Activated T-cell treated with anti-CD3 and anti-CD28 coated beads for 4 hours (primary cell): Measurements from ENCODE around the gene FAM78A.
"Not testable (repeated sequence)": the region's sequence is repeated elsewhere in the genome, so short reads cannot be mapped to it uniquely, and the experiment has no call there.

Experiments
- DNase-seq: peaks from one replicate; pipeline ENCODE4 v3.0.0-alpha.2; 2020

The FAM78A gene

DNA sequence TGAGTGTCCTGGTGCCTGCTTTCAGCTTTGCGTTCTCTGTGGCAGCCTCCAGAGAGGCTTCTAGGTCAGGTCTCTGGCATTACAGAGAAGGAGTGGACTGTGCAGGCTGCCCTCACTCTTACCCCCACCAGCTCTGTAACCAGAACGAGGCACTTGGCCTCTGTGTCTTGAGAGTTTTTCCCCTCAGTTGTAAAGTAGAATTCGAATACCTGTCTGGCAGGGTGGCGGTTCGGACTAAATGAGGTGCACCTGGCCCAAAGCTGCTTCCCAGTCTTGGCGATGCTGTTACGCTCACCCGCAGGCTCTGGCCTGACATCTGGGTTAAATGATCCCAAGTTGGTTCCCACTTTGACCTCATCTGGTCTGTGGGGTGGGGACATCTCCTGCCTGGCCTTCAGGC lies 40.1 kb downstream of the FAM78A start:
- no peak for DNase-seq

DNA sequence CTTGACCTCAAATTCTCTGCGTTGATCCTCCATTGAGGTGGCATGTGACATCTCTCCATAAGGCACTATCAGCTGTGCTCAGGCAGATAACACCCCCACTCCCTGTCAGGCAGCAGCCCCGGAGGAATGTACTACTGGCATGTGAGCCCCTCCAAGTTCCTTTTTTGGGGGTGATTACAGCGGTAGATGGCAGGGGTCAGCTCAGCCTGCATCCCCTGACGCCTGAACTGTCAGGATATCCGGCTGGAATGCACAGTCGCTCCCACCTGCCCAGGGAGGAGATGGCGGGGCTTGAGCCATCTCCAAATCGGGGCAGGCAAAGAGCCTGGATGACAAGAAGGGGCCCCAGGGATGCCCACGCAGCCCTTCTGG lies 40.8 kb downstream of the FAM78A start:
- no peak for DNase-seq

DNA sequence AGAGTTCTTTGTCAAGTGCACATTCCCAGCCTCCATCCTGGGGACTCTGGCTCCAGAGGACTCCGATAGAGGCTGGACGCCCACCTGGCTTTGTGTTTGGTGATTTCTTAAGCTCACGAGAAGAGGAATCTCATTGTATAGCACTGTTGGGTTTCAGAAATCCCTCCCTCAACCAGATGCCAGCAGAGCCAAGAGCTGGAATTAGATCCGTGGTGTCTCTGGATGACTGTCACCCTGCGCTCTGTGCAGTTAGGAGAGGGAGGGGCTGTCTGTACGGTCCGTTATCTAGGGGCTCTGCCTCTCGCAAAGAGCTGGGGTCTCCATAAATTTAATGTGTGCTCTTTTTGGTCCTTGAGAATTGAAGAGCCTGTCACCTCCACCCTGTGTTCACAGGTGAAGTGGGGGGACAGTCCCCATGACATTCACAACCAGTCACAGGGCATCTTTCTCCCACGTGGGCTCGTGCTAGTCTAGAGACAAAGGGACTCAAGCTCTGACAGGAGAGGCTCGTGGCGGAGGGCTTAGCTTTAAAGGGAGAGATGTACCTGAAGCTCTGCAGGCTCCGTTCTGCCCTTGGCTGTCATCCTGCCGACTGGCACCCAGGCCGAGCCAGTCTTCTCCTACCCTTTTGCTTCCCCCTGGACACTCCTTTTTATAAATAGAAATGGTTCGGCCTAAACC lies 41.4 kb downstream of the FAM78A start:
- no peak for DNase-seq

DNA sequence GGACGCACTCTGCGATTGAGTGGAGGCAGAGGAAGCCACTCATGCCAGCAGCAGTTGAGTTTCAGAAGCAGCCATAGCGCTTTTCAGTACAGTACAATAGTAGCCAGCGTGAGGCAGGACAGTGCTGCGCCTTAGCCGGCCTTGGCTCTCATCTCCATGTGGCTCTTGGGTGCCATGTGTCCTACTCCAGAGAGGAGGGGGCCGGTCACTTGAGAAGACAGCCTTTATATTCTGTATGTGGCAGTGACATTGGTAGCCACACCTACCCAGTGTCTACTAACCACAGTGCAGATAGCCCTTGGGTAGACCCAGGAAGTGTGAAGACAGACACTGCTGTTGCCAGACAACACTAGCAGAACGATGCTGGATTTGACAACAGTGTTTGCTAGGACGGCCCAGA lies 42.3 kb downstream of the FAM78A start:
- DNase-seq: no peak

DNA sequence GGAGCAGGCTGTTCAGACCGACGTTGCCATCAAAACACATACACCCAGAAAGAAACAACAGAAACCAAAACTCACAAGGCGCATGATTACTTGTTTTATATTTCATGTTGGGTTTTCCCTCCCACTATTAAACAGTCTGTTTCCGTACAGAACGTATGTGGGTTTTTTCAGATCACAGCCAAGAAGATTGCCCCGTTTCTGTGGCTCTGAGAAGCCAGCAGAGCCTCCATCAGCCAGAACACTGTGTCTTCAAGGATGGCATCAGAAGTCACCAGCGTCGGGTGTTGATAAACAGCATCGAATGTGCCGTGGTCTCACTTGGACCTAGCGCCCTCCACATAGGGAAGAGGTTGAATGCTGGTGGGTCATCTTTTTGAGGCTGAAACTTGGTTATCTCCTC lies 42.8 kb downstream of the FAM78A start:
- DNase-seq: no peak

DNA sequence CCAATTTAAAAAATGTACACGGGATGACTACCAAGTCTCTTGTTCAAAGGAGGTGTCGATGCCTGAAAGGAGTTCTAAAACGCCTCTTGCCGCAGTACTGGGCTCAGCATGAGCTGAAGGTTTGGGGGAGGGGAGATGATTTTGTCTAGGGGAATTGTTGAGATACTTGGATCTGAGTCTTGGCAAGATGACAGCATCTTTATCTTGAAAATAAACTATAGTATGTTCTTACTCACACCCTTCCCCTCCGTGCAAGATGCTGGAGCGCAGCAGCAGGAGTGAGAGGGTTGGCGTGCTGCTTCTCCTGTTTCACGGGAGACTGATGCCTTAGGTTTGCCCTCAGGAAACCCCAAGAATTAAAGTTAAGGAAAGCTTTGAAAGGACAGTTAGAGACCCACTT lies 47.3 kb downstream of the FAM78A start:
- DNase-seq: no peak

DNA sequence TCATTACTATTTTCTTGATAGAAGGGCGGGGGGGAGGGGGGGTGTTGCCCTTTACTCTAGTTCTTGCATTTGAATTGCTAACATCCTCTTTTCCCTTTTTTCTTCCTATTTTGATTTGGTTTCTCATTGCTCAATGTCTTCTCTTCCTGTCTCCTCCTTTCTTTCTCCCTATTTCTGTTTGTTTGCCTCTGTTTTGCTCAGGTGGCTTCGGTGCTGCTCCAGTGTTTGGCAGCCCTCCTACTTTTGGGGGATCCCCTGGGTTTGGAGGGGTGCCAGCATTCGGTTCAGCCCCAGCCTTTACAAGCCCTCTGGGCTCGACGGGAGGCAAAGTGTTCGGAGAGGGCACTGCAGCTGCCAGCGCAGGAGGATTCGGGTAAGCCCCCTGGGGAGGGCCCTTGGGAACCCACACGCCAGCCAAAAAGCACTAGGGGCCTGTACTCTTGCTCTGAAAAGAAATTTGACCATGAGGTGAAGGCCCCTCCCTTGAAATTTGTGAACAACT lies 48.3 kb downstream of the FAM78A start:
- no peak for DNase-seq

DNA sequence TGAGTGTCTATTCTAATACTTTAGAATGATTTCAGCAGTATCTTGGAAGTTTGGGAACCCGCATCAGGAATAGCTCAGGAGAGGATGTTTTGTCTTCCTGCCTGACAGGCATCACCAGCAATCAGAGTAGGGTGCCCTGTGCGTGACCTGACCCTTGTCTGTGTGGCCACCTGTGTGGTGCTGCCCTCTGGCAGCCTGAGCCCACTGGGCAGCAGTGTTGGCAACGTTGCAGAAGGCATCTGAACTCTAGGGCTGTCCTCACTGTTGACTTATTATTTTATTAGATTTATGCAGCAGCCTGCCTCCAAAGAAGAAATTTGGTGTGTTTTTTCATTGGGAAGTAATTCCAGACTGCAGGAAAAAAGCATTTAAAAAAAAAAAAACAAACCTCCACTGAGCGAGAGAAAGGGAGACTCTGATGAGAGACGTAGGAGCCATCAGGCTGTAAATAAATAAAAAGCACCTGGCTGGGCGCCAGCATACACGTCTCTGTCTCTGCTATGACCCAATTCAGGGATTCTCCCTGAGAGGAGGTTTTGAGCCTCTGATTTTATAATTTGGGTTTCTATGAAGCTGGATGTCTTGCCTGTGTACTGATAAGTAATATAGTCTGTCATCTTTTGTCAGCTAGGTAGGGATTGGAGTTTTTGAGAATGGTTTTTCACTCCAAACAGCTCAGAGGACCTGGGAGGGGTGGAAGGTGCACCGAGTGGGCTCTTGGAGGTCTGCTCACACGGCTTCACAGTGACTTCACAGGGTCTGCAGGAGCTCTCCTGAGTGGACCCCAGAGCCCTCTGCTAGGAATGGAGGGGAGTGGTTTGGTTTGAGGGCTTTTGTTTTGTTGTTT lies 49.0 kb downstream of the FAM78A start:
- no peak for DNase-seq

DNA sequence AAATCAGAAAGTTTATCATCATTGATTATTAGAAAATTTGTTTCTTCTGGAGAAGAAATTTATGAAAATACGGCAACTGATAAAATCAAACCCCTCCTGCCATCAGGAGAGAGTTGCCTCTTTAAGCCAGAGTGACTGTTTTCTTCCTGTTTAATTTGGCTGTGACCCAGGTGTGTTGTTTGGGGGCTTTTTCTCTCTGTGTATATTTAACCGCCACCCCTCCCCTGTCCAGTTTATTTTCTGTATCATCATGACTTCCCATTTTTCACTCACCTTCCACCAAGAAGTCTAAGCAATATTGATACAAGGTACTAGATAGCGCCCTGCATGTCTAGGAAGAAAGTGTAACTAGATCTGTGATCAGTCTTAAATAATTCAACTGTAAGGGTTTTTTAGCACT lies 50.1 kb downstream of the FAM78A start:
- no peak for DNase-seq

DNA sequence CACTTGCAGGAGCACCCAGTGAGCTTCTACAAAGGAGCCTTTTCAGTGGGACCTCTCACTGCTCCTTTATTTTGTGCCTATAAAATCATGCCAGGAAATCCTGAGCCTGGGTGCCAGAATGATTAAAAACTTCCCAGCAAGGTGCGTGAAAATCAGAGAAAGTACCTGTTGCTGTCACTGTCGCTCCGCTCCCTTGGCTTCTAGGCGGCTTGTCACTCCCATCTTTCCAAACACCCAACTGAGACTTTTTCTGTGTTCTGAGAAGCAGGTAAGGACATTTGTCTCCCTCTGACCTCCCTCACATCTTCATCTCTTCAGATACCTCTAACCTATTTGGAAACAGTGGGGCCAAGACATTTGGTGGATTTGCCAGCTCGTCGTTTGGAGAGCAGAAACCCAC lies 53.9 kb downstream of the FAM78A start:
- DNase-seq: no peak

DNA sequence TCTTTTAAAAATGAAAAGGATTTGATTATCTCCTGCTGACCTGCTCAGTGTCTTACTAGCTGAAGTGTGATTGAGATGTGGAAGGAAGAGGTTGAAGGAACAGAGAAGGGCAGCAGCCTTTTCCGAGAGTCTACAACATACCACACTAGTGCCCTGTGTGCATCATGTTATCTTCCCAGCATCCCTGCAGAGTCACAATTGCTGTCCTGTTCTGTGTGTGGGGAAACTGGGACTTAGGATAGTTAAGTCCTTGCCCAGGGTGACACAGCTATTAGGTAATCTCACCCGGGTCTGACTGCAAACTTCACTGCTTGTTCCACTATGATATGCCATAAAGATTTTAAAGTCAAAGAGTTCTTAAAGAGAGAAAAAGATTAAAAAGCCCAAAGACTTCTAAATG lies 55.8 kb downstream of the FAM78A start:
- DNase-seq: no peak

DNA sequence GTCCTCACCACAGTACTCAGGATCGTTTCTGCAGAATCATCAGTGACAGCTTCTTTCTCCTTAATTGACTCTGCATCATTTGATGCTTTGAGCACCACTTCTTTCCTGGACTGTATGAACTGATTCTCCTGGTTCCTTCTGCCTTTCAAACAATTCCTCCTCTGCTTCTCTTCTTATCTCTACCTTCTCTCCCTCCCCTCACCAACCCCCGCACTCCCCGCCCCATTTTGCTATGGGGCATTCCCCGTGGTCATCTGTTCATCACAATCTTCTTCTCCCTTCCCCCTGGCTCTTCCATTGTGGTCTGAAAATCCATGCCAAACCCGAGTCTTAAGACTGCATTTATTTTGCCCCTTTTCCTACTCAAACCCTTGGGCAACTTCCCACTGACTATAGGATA lies 57.9 kb downstream of the FAM78A start:
- DNase-seq: no peak

DNA sequence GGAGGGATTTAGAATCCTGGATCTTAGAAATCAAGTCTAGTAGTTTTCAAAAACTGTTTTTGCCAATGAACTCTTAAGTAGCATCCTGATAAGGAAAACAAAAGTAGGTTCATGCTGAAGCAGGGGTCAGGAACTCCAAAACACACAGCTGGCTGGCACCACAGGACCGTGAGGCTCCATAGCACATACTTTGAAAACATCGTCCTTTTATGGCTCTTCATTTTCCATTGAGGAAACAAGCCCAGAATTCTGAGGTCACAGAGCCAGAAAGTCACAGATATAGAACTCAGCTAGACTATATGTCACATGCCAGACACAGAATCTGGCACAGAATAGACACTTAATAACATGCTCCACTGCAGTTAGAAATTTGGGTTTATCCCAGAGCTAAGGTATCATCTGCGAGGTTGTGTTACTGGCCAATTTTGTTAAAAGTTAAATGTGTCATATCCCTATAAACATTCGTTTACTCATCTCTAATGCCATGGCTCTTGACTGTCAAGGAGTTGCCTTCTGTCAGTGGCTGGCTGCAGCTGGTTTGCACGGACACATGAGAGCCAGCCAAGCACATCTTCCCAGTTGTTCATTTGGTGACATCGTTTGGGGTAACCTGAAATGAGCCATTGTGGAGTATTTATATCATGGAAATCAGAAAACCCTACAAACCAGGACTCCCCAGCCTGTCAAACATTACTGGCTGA lies 58.8 kb downstream of the FAM78A start:
- DNase-seq: no peak

DNA sequence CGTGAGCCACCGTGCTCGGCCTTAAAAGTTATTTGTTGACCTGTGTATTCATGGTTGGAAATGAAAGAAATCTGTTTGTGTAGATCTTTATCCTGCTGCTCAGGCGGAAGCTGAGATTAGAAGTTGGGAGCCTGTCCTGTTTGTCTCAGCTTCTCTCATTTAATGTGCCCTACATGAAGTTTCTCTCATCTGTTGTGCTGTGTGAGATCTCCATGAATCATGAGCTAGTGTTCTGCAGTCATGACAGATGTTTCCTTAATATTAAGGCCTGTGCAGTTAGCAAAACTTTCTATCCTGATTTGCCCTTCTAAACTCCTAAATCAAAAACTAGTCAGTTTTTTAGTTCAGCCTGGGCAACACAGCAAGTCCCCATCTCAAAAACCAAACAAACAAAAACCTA lies 59.5 kb downstream of the FAM78A start:
- no peak for DNase-seq

DNA sequence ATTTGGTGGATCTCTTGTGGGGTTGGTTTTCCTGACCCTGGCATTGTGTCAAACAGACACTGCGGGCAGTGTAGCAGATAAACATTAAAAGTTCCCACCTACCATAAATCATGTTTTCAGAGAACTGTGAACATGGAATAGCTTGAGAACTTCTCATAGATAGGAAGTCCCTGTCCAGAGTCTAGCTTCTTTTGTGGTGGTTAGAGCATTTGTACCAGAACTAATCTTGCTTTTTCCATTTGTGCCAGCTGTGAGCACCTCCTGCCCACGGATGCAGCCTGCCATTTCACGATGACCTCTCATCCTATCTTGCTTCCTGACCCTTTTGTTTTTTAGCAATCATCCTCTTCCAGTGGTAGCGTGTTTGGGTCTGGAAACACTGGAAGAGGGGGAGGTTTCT lies 61.4 kb downstream of the FAM78A start:
- DNase-seq: no peak

DNA sequence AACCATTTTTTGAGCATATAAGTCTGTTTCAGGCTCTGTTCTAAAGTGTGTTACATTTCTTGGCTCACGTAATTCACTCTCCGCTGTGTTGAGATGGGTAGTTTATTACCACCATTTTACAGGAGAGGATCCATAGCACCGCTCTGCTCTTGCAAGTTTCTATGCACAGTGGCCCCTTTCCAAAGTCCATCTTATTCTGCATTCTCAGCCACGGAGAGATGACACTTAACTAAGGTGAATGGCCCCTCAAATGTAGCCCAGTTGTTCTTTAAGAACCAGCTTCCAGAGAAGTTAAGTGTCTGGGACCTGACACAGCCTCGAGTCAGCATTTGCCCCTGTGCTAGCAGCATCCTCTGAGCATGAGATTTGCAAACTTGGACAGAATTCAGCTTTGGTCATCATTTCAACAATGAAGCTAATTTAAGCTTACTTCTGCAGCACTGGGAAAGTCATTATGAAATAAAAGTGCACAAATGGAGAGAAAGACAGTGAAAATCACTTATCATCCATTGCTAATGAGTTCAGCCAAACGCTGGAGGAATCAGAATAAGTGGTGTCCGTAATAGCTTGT lies 61.9 kb downstream of the FAM78A start:
- no peak for DNase-seq

DNA sequence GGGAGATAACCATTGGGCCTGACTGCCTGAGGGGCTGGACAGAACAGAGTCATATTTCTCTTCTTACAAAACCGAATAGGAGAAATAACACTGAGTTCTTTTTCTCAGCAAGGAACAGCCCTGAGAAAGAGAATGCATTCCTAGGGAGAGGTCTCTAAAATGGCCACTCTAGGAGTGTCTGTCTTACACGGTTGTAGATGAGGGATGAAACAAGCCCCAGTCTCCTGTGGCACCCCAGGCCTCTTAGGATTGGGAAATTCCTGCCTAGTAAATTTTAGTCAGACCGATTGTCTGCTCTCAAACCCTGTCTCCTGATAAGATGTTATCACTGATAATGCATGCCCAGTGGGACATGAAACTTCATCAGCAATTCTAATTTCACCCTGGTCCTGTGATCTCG lies 64.4 kb downstream of the FAM78A start:
- DNase-seq: not testable (repeated sequence)
